Neutrophil (primary cell): Measurements from ENCODE around the gene STEAP3.
A peak's percentile ranks its signal among the peaks of the same experiment; 100 is the strongest.

ENCODE experiments used
- H3K27ac ChIP-seq: fragments of 200-600 bp; sonication (generic); 2 replicates; pipeline ENCODE4 v1.5.1; 2016; ENCODE audit warnings: mild to moderate bottlenecking, moderate library complexity
- H3K27me3 ChIP-seq: fragments of 200-600 bp; sonication (generic); 2 replicates; pipeline ENCODE4 v1.6.0; 2016; ENCODE audit warnings: mild to moderate bottlenecking
- H3K36me3 ChIP-seq: fragments of 200-600 bp; sonication (generic); 2 replicates; pipeline ENCODE4 v1.5.1; 2017
- H3K4me1 ChIP-seq, 2 experiments: fragments of 200-600 bp in 1 of 2; sonication (generic) in 1 of 2; 1 replicate in 1 of 2; 2 replicates in 1 of 2; pipeline versions ENCODE4 v1.5.1 to v1.6.1; 2013 to 2016; ENCODE audit warnings: low read depth in 1 of 2, low read length in 1 of 2, mild to moderate bottlenecking in 1 of 2, moderate library complexity in 1 of 2; ENCODE audit not compliant: control insufficient read depth in 1 of 2, insufficient read depth in 1 of 2
- H3K4me3 ChIP-seq, 2 experiments: fragments of 200-600 bp in 1 of 2; sonication (generic) in 1 of 2; 1 replicate in 1 of 2; 2 replicates in 1 of 2; pipeline ENCODE4 v1.5.1; 2013 to 2016; ENCODE audit warnings: low read depth in 1 of 2, low read length in 1 of 2, mild to moderate bottlenecking in 1 of 2, moderate library complexity in 1 of 2
- H3K9me3 ChIP-seq: fragments of 200-600 bp; sonication (generic); 2 replicates; pipeline ENCODE4 v1.5.1; 2016
- CTCF ChIP-seq: fragments of 200-600 bp; sonication (generic); IDR thresholded peaks from 2 replicates; pipeline ENCODE4 v1.5.1; 2016; ENCODE audit warnings: antibody characterized with exemption

The STEAP3 gene

GRCh38 chr2:119222863-119223520, 642 bp upstream of the STEAP3 start:
- H3K4me3 ChIP-seq: peak overlapping the region; percentile 51 to 75
- H3K4me1 ChIP-seq: peaks cover 15 to 23% of the 10 kb centered on the region in 2 experiments
- no peak for TF ChIP-seq CTCF

GRCh38 chr2:119224391-119225104, 914 bp downstream of the STEAP3 start:
- Histone ChIP-seq H3K27ac (no peak overlapping the region), H3K36me3 (no peaks in the 10 kb centered on the region), H3K27me3 (peaks cover 28% of the 10 kb centered on the region), H3K9me3 (no peaks in the 10 kb centered on the region), H3K4me1 (peaks cover 15 to 23% of the 10 kb centered on the region in 2 experiments), H3K4me3 (peak overlapping the region; percentile 51 to 75)
- TF ChIP-seq CTCF: no peak

More at GRCh38 chr2:119222863-119223520, 642 bp upstream of the STEAP3 start:
- Histone ChIP-seq H3K27ac (no peak overlapping the region), H3K36me3 (no peaks in the 10 kb centered on the region), H3K27me3 (peaks cover 28% of the 10 kb centered on the region), H3K9me3 (no peaks in the 10 kb centered on the region)

DNA sequence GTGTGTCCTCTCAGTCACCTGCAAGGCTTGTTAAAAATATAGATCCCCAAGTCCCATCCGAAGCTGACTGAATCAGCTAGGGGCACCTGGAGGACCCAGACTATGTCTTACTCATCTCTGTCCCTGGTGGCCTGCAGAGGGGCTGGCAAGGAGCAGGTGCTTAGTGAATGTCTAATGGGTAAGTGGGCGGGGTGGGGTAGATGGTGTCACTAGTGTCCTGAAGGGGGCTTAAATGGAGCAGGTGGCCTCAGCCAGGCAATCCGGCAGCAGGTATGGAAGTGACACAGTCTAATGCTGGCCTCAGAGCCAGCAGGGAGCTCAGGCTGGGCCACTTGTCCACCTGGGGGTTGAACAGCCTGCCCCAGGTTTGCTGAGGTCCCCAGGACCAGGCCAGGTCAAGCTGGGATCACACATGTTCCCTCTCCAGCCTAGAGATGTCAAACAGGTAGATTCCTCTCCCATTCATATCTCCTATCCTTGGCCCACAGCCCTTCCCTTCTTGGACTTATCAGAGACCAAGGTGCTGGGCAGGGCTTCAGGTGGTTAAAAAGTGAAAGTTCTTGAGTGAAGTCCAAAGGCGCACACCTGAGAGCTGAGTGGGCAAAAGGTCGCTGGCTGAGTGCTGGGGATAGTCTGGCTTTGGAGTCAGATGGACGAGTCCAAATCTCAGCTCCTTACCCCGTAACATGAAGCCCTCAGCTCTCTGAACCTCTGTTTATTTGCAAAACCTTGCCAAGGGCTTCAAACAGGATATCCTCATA, 1.7 kb downstream of the STEAP3 start:
- H3K27me3 ChIP-seq: peaks cover 28% of the 10 kb centered on the region
- no peaks in the 10 kb centered on the region for H3K36me3 ChIP-seq
- no peak overlapping the region for H3K4me3 ChIP-seq
- H3K27ac ChIP-seq: no peak overlapping the region
- peaks cover 15 to 23% of the 10 kb centered on the region in 2 experiments for H3K4me1 ChIP-seq
- no peaks in the 10 kb centered on the region for H3K9me3 ChIP-seq
- TF ChIP-seq CTCF: no peak

DNA sequence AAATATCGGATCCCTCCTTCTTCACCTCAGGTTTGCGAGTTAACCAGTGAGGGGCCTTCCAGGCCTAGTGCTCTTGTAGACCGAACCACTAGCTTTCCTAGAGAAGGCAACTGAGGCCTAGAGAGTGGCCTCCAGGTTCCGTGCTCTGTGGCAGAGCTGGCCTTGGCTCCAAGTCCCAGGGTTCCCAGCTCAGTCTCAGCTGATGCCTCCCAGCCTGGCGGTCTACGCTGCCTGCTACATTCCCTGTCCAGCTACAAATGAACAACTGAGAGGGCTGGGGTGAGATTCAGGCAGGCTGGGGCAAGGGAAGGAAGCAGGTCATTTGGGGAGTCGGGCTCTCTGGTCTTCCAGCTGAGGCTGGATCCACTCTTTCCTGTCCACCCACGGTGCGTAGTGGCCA, 2.3 kb downstream of the STEAP3 start:
- TF ChIP-seq CTCF: no peak
- H3K36me3 ChIP-seq: no peaks in the 10 kb centered on the region
- no peak overlapping the region for H3K27ac ChIP-seq
- no peak overlapping the region for H3K4me3 ChIP-seq
- H3K9me3 ChIP-seq: no peaks in the 10 kb centered on the region
- H3K27me3 ChIP-seq: peaks cover 28% of the 10 kb centered on the region
- peaks cover 15 to 23% of the 10 kb centered on the region in 2 experiments for H3K4me1 ChIP-seq

DNA sequence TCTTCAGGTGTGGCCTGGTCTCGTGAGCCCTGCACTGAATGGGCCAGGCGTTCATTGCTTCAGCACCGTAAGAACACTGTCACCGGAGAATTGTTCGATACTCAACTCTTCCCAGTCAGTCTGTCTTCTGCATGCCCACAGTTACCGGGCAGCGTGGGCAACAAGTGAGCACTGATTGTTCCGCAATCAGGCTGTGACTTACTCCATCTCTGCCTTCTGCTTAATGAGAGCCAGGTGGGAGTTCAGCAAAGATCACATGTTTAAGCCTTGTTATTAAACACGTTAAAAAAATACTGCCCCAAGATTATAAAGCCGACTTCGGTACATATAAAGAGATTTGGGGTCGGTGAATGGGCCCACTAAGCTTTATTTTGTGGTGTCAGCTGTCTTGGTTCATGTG, 3.7 kb downstream of the STEAP3 start:
- peaks cover 23% of the 10 kb centered on the region for H3K27me3 ChIP-seq
- peaks cover 15 to 23% of the 10 kb centered on the region in 2 experiments for H3K4me1 ChIP-seq
- no peaks in the 10 kb centered on the region for H3K36me3 ChIP-seq
- TF ChIP-seq CTCF: no peak
- no peak overlapping the region for H3K27ac ChIP-seq
- H3K9me3 ChIP-seq: no peaks in the 10 kb centered on the region
- H3K4me3 ChIP-seq: no peak overlapping the region
